Upper lobe of right lung (tissue), 1 donor: ENCODE measurements around the gene AUH. TPM values are rescaled to one million over a fixed set of nuclear protein-coding genes. Genes with fewer than 3 reads are reported as not detected.

ENCODE experiments used
- ATAC-seq: fragments of 200-7000 bp; cut with Tn5 transposase; one replicate; pipeline ENCODE4 v1.9.1; 2020; ENCODE audit warnings: mild to moderate bottlenecking, moderate library complexity
- DNase-seq: peaks from one replicate; pipeline ENCODE4 v3.0.0-alpha.2; 2020
- H3K27ac ChIP-seq: fragments of 200-600 bp; one replicate; pipeline ENCODE4 v1.8.0; 2022
- H3K27me3 ChIP-seq: fragments of 200-600 bp; one replicate; pipeline ENCODE4 v1.8.0; 2022; ENCODE audit warnings: mild to moderate bottlenecking
- H3K36me3 ChIP-seq: fragments of 200-600 bp; one replicate; pipeline ENCODE4 v1.8.0; 2022
- H3K4me1 ChIP-seq: fragments of 200-600 bp; one replicate; pipeline ENCODE4 v1.8.0; 2022
- H3K4me3 ChIP-seq: fragments of 200-600 bp; one replicate; pipeline ENCODE4 v1.8.0; 2022; ENCODE audit warnings: mild to moderate bottlenecking
- H3K9me3 ChIP-seq: fragments of 200-600 bp; one replicate; pipeline ENCODE4 v1.8.0; 2022
- CTCF ChIP-seq: fragments of 200-600 bp; IDR thresholded peaks from one replicate; pipeline ENCODE4 v1.8.0; 2022; ENCODE audit warnings: antibody characterized with exemption
- intact Hi-C: fragments of 100-400 bp; cut with DNase I; formaldehyde crosslinking; loops from one replicate; pipeline ENCODE4 v1.11.0; 2022
- total RNA-seq: library from RNA; stranded (reverse); fragmentation: NEBNext Ultra II Directional; extraction: Animal tissue kit (Norgen Biotek cat#: 25700); gene quantifications from one replicate; pipeline ENCODE4 v1.2.1, GENCODE V29; 2021
- donor health status: DM: no; HTN: yes; CAD: no; lungs with severe emphysema.

Gene AUH
- total RNA-seq, 1 donor from 2014 or later: 18.6 TPM

DNA sequence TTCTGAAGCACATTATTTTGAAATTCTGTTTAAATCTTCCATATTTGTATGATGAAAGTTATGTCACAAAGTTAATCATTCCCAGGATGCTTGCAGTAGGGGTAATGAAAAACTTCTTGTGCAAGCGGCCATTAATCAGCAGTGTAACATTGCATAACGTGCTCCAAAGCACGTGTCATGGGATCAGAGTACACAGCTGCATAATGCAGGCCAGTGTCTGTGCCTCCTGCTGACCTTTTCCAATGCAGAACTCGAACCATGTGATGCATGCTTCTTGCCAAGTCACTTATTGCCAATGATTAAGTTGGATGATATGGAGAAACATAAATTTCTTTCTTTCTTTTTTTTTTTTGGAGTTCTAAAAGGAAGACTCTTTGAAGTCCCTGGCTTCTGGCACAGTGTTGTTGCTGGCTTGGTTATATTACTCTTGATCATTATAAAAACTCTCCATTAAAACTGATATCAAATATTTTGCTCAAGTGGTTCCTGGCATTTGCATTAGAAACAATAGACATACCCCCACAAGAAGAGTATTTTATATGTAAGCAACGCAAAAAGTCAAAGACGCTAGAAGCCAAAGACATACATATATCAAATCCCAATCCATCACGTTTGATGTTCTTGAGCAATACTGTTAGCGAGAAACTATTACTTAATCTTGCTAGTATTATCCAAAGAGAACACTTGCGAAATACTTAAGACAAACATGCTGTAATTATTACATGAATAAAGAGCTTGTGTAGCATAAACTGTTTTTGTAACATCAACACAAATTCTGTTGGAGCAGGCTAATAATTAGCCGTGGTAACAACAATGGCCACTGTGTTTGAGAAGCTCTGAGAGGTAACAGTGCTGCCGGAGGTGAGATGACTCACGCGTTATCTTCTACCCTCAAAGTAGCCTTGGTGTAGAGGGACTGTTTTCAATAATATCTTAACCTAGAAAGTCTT, 164.2 kb downstream of the AUH start:
- ATAC-seq: peak; percentile 69
- Histone ChIP-seq H3K4me3 (no peak overlapping the region), H3K9me3 (no peaks in the 10 kb centered on the region), H3K27ac (peak overlapping the region; percentile 71), H3K36me3 (no peaks in the 10 kb centered on the region), H3K4me1 (peaks cover 59% of the 10 kb centered on the region), H3K27me3 (no peaks in the 10 kb centered on the region)
- DNase-seq: no peak
- TF ChIP-seq CTCF: no peak
- intact Hi-C loops: no loop called here

DNA sequence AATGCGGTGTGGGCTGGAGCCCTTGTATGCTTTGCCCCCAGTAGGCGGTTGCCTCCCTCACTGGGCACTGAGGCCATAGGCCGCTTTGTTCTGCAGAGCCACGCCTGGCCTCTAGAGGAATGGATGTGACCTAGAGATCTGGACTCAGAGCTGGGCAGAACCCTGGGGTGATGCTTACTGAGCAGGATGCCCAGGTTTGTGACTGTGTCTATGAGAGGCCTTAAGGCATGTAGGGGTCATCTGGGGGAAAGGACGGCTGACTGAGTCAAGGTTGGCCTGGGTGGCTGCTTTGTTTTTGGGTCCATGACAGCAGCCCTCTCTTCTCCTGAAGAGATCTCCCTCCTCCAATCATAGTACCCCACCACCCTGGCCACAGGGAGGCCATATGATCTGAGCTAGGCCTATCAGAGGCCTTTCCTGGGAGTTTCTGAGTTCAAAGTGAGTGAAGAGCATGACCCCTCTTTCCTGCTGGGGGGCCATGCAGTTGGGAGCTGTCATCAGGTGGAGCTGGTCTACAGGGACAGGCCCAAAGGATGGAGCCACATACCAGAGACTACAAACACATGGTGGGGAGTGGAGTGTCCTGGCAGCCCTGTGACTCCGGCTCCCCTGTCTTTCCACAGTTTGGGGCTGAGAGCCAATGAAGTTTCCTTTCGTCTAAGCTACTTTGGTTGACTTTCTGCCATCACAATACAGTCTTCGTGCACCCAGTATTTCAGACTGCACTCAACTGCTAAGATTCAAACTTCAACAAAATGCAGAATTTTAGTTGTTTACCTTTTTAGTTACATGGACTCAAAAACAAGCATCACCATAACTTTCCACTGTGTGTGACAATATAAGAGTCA, 165.4 kb downstream of the AUH start:
- no peak overlapping the region for H3K4me3 ChIP-seq
- no peaks in the 10 kb centered on the region for H3K9me3 ChIP-seq
- intact Hi-C loops: no loop called here
- no peaks in the 10 kb centered on the region for H3K27me3 ChIP-seq
- H3K4me1 ChIP-seq: peaks cover 65% of the 10 kb centered on the region
- no peak for ATAC-seq
- no peak for DNase-seq
- H3K27ac ChIP-seq: peak overlapping the region; percentile 71
- no peak for TF ChIP-seq CTCF
- no peaks in the 10 kb centered on the region for H3K36me3 ChIP-seq

DNA sequence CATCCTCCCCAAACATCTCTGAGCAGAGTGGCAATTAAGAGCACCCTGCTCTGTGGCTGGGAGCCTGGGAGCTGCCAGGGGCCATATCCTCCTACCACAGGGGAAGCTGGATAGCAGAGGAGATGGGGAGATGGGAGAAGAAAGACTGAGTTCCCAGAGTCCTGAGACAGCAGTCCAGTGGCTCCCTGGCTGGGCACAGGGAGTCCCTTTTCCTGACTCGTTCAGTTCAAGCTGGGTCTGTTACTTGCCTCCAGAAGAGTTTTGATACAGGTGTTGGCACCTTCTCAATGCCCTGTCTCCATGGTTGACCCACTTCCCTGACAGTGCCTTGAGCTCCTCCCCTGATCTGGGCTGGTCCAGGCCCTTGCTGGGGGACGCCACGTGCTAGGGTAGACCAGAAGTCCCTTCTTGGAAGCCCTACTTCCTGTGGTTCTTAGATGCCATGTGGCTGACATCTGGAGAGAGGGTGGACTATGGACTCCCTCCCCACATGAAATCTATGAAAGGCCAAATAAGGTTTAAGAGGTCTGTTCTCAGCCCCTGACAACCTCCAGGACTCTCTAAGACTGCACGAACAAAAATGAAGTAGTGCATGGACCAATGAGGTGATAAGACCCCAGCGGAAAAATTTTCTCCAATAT, 166.2 kb downstream of the AUH start:
- Histone ChIP-seq H3K36me3 (no peaks in the 10 kb centered on the region), H3K4me3 (no peak overlapping the region), H3K27ac (peak overlapping the region; percentile 71)

DNA sequence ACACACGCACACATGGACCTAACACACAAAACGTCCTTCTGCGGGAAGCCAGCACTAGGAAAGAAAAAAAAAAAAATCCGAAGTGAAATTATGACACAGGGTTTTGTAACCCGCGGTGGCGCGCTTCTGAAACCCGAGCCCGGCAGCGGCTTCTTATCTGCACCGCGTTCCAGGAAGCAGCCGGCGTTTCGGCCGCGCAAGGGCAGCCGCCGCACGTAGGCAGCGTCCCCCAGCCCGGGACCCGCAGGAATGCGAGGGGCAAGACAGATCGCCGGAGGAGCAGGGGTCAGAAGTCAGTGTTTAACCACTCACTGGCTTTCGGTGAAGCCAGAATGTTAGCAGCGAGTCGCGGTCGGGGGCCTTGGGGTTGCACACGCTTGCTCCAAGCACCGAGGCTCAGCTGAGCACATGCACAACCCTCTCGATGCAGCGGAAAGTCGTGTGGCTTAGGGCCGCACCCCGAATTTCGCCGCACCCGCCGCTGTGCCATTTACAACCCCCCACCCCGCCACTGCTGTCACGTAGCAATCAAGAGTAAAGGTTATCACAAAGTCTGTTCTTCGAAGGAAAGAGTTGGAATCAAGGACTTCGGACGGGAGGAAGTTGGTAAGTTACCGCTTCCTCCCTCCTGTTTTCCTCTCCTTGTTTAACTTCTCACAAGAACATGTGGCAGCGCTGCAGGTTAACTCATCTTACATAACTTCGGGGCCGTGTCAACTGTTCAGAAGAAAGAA, 167.9 kb downstream of the AUH start:
- peak overlapping the region; percentile 50 for H3K4me3 ChIP-seq
- TF ChIP-seq CTCF: no peak
- ATAC-seq (peak; percentile 77), DNase-seq (peak; percentile 94)
- no peaks in the 10 kb centered on the region for H3K9me3 ChIP-seq
- peaks cover 56% of the 10 kb centered on the region for H3K4me1 ChIP-seq
- H3K27me3 ChIP-seq: no peaks in the 10 kb centered on the region
- H3K27ac ChIP-seq: peak overlapping the region; percentile 98
- intact Hi-C loops: no loop called here
- H3K36me3 ChIP-seq: no peaks in the 10 kb centered on the region

More for the DNA sequence above, 166.2 kb downstream of the AUH start:
- intact Hi-C loops: no loop called here
- peaks cover 65% of the 10 kb centered on the region for H3K4me1 ChIP-seq
- ATAC-seq (no peak), DNase-seq (no peak)
- no peaks in the 10 kb centered on the region for H3K9me3 ChIP-seq
- no peak for TF ChIP-seq CTCF
- no peaks in the 10 kb centered on the region for H3K27me3 ChIP-seq

DNA sequence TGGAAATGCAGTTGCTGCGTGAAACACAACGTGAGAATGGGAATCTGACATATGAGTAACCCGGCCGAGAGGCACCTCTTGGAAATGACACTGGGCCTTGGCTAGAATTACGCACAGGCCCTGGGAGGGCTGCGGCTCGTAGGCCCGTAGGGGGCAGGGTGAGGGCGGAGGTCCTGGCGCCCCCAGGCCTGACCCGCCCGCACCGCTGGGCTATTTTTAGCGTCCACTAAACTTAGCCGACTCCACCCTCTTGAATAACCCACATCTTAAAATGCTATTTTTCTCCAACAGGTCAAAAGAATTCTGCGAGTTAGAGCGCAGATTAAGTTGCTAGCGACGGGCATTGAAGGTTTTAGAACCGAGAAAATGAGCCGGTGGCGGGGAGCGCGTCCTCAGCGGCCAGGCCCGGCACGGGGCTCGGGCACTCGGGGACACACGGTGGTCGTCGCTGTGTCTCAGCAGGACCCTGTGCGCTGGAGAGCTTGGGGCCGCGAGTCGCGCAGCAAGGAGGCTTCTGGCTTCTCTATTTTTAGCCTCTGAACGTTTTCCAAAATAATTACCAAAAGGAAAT, 168.5 kb downstream of the AUH start:
- TF ChIP-seq CTCF: no peak
- Histone ChIP-seq H3K36me3 (no peaks in the 10 kb centered on the region), H3K27ac (peak overlapping the region; percentile 98), H3K4me3 (peak overlapping the region; percentile 50), H3K9me3 (no peaks in the 10 kb centered on the region), H3K27me3 (no peaks in the 10 kb centered on the region), H3K4me1 (peaks cover 50% of the 10 kb centered on the region)
- ATAC-seq (peak; percentile 80), DNase-seq (peak; percentile 85)
- intact Hi-C loops: no loop called here
